T-helper 2 cell treated with Interferon-gamma antibody and Interleukin-4, amounts not matched to agents 100 ng/mL and 5 ng/mL, for 36 hours (primary cell): ENCODE measurements around the gene MTHFS. TPM values are rescaled to one million over a fixed set of nuclear protein-coding genes. Genes with fewer than 3 reads are reported as not detected.
"Not testable (repeated sequence)": the region's sequence is repeated elsewhere in the genome, so short reads cannot be mapped to it uniquely, and the experiment has no call there.

Experiments used
- intact Hi-C: fragments of 100-400 bp; cut with micrococcal nuclease; formaldehyde crosslinking; loops from one replicate; pipeline ENCODE4 v1.15.1; 2023
- total RNA-seq: library from RNA; stranded (reverse); gene quantifications from 2 replicates; pipeline ENCODE4 v1.2.3, GENCODE V29; 2022

The MTHFS gene
- total RNA-seq, 1 donor from 2014 or later, result 32.7 TPM

DNA sequence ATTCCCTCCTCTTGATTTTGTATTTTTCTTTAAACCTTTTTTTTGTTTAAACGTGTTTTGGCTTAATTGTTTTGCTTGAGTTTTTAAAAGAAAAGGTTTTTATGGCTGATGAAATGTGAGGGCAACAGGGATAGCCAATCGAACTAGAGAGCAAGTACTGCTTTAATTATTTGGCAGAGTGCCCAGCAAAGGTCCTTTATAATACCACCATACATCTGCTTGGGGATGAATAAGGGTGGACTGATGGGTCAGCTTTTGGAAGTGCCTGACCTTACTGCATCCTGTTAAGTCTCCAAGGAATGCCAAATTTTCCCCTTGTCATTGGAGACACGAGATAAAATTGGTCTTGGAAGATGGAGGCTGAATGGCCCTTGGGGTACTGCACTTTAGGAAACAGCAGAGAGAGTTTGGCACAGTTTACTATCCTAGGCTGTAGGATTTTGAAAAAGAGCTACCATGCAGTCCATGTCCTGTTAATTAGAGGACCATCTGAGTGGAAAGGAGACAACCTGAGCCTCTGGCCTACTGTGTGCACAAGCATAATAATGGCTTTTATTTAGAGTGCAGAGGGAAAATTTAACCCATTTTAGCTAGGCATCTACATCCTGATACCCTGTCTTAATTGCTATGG is 19.8 kb upstream of the MTHFS start:
- intact Hi-C loops, result no loop called here

- intact Hi-C loops, result not testable (repeated sequence)
These were observed 19.1 kb upstream of the MTHFS start for GRCh38 chr15:79915776-79916501.

GRCh38 chr15:79914728-79915127 is 17.9 kb upstream of the MTHFS start:
- intact Hi-C loops, result no loop called here

- intact Hi-C loops, result not testable (repeated sequence)
These were observed 12.9 kb upstream of the MTHFS start for GRCh38 chr15:79909556-79910335.

GRCh38 chr15:79904271-79904670 is 7.5 kb upstream of the MTHFS start:
- intact Hi-C loops, result no loop called here

GRCh38 chr15:79903626-79904025 is 6.8 kb upstream of the MTHFS start:
- intact Hi-C loops, result no loop called here

DNA sequence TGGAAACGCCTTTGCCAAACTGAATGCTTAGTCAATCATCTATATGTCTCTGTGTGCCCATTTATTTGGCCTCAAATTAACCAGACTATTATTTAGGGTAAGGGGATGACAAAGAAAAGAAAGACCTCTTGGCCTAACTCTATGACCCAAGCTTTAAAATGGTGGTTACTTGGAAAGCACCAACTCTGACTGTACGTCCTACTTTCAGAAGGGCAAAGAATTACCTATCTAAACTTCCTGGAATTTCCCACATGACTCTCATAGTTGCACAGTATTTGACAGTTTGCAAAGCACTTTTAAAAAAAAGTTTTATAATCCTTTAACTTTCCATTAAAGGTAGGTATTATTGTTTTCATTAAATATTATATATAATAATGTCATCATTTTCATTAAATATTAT is 6.3 kb upstream of the MTHFS start:
- intact Hi-C loops, result no loop called here

DNA sequence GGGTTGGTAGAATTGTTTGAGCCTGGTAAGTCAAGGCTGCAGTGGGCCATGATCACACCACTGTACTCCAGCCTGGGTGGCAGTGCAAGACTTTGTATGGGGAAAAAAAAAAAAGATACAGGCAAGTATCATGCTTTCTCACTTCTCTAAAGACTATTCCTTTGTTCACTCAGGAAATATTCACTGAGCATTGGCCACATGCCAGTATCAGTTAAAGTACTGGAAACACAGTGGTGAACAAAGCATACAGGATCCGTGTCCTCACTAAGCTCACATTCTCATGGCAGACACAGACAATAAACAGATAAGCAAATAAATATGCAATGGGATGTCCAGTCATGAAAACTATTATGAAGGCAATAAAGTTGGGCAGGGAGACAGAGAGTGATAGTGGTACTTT is 5.1 kb upstream of the MTHFS start:
- intact Hi-C loops, result no loop called here

DNA sequence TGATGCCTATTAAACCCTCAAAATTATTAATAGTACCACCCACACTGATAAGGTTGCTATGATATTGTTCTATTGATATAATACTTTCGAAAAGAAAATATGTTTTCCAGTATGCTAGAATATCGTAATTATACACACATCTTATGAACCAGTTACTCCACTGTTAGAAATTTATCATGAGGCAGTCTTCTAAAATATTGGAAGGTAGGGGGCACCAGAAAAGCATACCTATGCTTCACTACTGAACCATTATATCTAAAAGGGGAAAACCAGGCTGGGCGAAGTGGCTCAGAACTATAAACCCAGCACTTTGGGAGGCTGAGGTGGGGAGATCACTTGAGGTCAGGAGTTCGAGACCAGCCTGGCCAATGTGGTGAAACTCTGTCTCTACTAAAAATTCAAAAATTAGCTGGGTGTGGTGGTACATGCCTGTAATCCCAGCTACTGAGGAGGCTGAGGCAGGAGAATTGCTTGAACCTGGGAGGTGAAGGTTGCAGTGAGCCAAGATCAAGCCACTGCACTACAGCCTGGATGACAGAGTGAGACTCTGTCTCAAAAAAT is 4.1 kb upstream of the MTHFS start:
- intact Hi-C loops, result not testable (repeated sequence)

- intact Hi-C loops, result no loop called here
These were observed 3.3 kb upstream of the MTHFS start for GRCh38 chr15:79900087-79900486.

DNA sequence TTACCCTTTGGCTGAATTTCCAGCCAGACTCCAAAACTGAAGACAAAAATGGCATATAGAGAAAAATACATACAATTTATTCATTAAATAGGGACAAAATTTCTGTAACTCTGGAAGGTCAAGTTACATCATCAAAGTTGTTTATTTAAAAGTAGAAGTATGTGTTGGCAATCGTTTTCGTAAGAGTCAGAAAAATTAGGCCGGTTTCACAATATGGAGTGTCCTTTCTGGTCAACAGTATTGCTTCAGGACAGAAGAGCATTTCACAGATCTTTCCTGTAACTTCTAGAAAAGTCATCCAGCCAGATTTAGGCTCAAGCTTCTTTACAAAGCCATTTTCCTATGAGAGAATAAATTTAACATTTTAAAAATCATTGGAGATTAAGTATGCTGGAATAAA is 2.0 kb upstream of the MTHFS start:
- intact Hi-C loops, result not testable (repeated sequence)

- intact Hi-C loops, result no loop called here
These were observed 1.6 kb upstream of the MTHFS start for GRCh38 chr15:79898369-79898768.

- intact Hi-C loops, result loop anchor here (1.0 to 2.0 kb wide), 4 partner anchors 26 to 255 kb away; partner anchors contain the start of genes BCL2A1, FAH and ZFAND6
These were observed 893 bp upstream of the MTHFS start for GRCh38 chr15:79897701-79898113.

DNA sequence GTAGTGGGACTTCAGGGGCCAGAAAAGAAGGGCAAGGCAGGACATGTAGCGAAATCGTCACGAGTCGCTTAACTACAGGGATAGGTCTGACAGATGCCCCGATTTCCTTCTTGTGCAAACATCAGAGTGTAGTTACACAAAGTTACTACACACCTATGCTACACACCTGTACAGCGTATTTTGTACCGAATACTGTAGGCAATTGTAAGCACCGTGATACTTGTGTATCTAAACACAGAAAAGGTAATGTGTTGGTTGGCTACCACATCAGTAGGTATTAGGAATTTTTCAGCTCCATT is 515 bp upstream of the MTHFS start:
- intact Hi-C loops, result loop anchor here (1.0 to 2.0 kb wide), 4 partner anchors 26 to 255 kb away; partner anchors contain the start of genes BCL2A1, FAH and ZFAND6

DNA sequence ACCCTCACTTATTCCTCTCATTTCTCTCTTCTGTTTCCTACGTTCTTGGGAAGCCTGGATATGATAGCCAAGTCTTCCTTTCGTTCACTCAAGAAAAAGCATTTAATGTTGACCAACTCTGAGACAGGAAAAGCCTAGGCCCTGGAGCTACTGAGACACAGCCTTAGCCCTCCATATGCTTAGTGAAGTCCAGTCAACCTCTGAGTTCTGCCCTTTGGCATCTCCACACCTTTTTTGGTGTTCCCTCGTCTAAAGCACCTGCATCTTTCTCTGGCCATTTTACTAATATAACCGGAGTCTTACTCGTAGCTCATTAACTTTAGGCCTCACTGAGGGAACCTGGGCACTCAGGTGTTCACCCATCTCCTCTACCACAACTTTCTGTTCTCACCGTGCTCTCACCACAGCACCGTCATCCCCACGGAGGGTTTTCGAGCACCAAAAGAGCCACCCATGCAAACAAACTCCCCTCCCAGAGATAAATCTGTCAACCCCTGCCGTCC is 632 bp downstream of the MTHFS start:
- intact Hi-C loops, result loop anchor here (1.0 to 2.0 kb wide), 3 partner anchors 72 to 257 kb away; partner anchors contain the start of gene FAH

- intact Hi-C loops, result no loop called here
These were observed 9.5 kb downstream of the MTHFS start for GRCh38 chr15:79887054-79887930.

DNA sequence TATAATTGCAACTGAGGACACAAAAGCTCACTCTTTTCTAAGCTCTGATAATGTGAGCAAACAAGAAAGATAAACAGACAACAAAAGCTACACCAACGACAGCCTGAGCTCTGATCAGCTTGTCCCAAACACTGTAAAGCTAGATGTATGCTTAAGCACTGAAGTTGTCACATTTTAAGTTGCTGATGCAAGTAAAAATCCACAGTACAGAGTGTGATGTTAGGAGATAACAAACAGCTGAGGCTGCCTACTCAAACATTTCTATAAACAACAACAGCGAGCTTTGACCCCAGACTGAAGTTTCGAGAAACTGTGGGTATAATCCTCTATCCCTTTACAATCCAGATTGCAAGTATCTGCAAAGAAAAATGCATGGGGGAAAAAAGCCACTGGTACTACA is 10.7 kb downstream of the MTHFS start:
- intact Hi-C loops, result no loop called here

- intact Hi-C loops, result no loop called here
These were observed 12.6 kb downstream of the MTHFS start for GRCh38 chr15:79884204-79884596.

DNA sequence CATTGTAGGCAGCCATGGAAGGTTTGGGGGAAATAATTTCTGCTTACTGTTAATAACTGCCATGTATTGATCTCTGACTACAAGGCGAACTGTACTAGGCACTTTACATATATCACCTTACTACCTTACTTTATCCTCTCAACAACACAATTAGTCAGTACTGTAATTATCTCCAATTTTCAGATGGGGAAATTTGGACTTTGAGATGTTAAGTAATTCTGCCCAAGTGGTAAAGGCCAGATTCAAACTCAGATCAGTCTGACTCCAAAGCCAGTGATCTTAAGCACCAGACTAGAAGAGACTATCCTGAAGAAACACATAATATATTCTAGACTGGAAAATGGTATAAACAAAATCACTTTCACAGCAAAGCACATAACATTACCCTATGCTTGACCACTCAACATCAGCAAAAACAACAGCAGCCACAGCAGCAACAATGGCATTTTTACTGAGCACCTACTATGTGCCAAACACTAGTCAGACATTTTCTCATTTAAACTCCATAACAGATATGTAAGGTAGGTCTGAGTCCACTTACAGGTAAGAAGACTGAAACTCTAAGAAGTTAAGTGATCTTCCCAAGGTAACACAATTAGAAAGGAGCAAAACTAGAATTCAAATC is 13.1 kb downstream of the MTHFS start:
- intact Hi-C loops, result no loop called here

GRCh38 chr15:79881668-79882067 is 15.1 kb downstream of the MTHFS start:
- intact Hi-C loops, result no loop called here
